GM21529 (cell line): ENCODE results near the gene SHFL.

Source experiments
- ATAC-seq: cut with Tn5 transposase; IDR thresholded peaks from one replicate; pipeline ENCODE4 v1.9.1; 2021; ENCODE audit not compliant: unreplicated experiment

The SHFL gene

DNA sequence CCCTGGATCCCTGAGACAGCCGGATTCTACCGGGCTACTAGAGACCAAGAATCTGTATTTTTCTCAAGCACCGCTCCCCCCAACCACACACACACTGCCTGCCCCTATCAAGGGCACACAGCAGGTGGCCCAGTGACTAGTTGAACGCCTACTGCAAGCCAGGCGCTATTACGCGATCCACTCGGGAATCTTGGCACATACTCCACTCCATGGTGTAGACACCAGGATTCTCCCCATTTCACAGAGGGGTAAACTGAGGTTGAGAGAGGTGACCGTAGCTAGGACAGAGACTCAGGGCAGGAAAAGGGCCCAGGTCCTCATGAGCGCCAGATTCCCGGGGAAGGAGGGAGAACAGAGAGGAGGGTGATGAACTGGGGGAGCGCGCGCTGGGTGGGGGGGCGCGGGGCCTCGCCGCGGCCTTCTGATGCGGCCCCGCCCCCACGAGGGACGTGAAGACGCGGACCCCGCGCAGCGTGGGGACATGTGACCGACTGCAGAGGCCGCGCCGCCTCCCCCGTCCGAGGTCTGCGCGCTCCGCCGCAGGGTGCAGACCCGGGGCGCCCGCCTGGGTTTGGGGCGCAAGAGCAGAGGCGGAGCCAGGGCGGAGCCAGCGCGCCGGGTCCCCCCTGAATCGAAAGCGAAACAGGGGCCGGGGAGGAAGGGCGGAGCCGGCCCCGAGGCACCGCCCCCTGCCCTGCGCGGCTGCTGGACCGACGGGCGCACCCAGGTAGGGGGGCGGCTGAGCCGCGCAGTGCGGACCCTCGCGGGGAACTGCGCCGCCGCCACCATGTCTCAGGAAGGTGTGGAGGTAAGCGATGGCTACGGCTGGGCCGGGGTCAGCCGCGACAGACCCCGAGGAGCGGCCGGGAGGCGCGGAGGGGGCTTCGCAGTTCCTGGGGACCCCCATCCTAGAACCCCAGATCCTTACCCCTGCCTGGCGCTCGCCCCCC is at the start of gene SHFL:
Gene SHFL (plus strand): TSS at position 677 of the 950 bp plus-strand sequence. CDS start 111 bp downstream, at position 788.
- peak; percentile 76 for ATAC-seq

DNA sequence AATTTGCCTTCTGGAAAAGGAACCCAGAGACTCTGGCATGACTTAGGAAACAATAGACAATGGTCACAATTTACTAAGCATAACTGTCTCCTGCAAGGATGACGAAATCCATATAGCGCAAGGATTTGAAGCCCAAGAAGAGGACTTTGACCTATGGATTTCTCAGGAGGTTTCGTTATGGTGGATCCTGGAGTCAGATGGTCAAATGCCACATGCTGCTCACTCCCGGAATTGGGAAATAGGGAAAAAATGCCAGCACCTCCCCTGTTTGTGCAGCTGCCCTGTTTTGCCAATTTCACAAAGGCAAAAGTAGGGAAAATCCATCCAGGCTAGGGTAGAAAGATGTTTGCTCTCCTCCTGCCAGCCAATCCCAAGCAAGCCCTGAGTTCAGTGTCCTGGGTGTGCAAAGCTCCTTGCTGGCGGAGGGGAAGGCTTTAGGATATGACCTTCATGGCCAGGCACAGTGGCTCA is 49.5 kb upstream of the SHFL start:
- no peak for ATAC-seq

DNA sequence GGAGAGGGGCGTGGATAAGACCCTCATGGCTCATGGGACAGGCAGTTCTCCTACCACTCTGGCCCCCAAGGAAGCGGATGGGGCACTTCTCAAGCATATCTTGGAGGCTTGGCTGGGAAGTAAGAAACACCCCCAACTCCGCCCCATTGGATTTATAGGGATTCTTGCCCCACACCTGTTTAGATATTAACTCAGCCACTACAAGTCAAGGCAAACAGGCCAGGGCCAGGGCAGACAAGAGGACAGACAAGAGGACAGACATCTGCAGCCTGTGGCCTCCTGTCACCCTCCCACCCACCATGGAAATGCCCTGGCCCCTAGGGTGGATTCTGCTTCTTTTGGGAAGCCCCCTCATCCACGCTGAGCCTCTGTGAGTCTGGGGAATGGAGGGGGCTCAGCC is 48.8 kb upstream of the SHFL start:
- no peak for ATAC-seq

DNA sequence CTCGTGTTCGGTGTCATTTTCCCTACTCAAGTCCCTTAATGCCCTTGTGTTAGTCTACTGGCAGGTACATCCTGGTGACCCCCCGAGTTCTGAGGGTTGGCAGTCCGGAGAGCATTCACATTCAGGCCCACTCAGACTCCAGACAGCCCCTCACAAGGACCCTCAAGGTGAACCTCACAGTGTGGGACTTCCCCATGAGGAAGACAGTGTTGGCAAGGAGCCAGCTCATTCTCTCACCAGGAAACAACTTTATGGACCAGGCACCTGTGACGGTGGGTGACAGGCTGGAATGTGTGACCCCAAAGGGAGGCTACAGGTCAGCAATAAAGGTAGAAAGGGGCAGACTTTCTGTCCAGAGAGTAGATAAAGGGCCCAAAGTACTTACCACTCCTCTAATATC is 48.3 kb upstream of the SHFL start:
- ATAC-seq: no peak

DNA sequence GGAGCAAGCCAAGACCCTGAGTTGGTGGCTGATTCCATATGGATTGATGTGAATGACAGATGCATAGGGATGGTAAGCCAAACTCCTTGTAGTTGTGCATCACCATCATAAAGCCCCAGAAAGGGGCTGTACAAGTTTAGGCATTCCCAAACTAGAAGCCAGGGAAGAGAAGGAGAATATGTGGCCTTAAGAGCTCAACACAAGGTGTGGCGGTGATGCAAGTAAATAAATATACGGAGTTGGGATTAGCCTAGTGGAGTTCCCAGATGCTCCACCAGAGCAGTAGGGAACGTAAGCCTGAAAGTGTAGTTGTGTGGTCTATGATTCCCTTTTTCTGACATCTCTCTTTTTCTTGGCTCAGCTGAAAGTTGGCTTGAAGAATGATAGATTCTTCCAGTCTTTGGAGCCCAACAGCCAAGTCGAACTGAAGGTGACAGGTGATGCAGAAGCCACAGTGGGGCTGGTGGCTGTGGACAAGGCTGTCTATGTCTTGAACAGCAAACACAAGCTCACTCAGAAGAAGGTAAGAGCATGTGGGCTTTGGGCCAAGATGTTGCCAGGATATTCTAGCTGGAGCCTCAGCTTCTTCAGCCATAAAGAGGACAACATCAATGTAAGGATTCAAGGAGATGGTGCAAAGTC is 42.7 kb upstream of the SHFL start:
- no peak for ATAC-seq

DNA sequence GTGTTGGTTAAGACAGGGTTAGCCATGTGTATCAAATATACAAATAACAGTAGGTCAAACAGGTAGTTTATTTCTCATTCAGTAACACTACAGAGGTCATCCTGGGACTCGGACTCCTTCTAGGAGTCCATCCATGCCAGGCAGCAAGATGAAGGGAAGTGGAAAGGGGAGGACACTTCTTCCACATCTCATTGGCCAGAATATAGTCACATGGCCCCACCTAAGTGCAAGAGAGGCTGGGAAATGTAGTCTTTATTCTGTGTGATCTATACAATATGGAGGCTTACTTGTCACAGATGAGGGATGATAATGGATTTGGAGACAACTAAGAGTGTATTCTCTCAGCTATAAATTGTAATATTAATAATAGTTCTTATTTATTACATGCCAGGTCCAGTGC is 41.7 kb upstream of the SHFL start:
- ATAC-seq: no peak

DNA sequence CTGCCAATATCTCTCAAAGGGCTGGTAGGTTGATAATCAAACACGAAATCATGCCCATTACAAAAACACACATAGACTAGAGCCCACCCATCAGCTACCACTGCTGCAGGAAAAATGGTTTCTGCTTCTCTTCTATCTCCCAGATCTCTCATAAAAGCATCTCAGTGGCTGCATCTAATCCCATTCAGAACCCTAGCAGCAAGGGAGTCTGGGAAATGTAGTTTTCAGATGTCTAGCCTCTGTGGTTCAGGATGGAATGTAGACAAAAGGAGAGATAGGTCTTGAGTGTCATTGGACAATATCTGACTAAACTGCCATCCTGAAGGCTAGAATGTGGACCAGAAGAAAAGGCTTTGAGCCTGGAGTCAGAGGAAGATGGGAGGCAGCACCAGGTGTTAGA is 40.7 kb upstream of the SHFL start:
- ATAC-seq: no peak

DNA sequence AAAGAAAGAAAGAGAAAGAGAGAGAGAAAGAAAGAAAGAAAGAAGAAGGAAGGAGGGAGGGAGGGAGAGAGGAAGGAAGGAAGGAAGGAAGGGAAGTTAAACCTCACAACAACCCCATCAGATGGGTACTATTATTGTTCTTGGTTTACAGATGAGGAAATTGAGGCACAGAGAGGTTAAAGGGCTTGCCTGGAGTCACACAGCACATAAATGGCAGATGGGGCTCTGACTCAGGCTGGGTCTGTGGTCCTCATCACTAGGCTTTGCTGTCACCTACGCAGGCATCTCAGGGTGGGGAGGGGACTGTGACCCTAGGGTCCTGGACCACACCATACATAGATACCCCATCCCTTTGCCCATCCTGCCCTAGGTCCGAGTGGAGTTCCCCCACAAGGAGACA is 36.5 kb upstream of the SHFL start:
- no peak for ATAC-seq

DNA sequence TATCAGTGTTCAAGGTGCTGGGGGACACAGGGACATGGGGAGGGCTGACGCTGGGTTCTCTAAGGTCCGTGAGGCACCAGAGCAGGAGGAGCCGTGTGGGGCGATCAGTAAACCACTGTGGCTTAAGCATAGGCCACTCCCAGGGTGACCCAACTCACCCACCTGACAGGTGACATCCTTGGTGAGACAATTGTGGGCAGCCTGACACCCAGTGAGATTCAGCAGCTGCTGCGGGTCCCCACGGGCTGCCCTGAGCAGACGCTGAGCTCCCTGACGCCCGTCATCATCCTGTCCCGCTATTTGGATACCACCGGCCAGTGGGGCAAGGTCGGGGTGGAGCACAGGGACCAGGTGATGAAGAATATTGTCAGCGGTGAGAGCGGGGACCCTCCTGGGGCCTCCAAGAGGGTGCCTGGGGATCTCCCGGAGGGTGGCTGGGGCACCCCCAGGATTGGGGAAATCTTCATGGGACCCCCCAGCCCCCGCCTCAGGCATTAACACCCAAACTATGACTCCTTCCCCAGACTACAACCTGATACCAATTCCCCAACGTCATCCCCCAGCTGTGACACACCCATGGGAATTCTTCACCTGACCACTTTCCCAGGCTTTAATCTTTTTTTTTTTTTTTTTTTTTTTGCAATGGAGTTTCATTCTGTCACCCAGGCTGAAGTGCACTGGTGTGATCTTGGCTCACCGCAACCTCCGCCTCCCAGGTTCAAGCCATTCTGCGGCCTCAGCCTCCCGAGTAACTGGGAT is 33.3 kb upstream of the SHFL start:
- no peak for ATAC-seq

DNA sequence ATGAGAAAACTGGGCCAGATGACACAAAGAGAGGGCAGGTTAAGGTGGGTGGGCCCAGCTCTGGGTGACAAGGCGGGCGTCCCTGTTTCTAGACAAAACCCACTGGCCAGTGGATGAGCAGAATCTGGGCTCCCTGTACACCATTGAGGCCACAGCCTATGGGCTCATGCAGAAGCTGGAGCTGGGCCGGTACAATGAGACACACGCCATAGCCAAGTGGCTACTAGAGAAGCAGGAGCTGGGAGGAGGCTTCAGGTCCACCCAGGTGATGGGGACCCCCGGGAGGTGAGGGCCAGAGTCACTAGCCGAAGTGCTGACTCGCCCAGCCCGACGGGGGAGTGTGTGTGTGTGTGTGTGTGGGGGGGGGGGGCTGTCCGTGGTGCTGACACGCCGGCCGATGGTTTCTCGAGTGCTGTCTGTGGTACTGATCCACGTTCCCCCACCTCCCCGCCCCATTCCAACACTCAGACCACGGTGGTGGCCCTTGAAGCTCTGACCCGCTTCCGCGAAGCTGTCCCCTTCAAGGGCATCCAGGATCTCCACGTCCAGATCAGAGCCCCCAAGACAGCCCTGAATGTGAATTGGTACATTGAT is 24.3 kb upstream of the SHFL start:
- no peak for ATAC-seq

DNA sequence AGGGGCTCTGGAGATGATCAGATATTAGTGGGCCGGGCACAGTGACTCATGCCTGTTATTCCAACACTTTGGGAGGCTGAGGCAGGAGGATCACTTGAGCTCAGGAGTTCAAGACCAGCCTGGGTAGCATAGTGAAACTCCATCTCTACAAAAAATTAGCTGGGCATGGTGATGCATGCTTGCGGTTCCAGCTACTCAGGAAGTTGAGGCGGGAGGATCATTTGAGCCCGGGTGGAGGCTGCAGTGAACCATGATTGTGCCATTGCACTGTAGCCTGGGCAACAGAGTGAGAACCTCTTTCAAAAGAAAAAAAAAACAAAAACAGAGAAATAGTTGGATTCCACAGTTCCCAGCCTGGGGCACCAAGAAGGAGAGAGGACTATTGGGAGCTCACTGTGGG is 17.9 kb upstream of the SHFL start:
- no peak for ATAC-seq

DNA sequence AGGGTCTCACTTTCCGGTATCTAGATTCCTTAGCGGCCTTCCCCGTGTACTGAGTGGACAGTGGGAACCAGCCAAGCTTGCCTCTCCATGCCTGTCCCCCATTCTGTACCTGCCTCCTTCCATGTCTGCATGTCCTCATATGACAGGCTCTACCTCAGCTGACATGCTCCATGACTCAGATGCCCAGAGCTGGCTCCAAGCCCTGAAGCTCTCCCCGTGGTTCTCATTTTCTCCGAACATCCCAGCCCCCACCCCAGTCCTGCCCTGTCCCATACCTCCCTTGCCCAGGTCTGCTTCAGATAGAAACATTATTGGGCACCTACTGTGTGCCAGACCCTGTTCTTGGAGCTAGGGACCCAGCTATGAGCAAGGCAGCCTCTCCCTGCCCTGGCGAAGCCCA is 17.1 kb upstream of the SHFL start:
- ATAC-seq: no peak

DNA sequence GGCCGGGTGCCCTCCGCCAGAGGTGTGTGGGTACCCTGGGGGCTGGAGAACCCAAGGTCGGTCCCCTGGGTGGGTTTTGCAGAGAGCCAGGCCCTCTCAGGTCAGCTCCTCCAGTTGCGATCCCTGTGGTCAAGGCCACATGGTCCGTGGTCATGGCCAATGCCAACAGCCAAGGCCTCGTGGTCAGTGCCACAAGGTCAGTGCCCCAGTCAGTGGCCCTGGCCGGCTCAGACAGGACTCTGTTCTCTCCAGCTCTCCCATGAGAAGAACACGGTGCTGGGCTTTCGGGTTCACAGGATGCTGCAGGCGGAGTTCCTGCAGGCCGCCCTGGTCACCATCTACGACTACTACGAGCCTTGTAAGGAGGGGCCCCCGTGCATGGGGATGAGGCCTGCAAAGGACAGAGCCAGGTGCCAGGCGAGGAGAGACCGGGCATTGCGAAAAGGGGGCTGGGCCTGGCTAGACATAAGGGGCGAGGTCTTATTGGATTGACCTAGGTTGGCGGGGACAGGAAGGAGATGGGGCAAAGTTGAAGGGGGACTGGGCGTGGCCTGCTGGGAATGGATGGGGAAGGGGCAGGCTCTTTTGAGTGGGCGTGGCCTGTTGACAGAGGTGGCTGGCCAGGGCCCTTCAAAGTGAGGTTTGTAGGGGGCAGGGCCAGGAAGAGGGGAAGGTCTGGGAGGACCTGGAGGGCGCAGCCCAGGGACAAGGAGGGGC is 15.2 kb upstream of the SHFL start:
- no peak for ATAC-seq

DNA sequence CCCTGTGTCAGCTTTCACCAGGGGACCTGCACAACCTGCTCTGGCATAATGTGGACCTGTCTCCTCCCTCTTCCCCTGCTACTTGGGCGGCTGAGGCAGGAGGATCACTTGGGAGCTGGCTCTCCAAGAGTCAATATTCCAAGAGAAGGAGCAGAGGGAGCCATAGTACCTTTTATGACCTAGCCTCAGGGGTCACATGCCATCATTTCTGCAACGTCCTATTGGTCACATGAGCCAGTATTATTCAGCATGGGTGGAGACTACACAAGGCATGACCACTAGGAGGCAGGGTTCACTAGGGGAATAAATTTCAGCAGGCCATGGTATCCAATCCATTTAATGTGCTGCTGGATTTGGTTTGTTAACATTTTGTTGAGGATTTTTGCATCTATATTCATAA is 12.0 kb upstream of the SHFL start:
- ATAC-seq: no peak

DNA sequence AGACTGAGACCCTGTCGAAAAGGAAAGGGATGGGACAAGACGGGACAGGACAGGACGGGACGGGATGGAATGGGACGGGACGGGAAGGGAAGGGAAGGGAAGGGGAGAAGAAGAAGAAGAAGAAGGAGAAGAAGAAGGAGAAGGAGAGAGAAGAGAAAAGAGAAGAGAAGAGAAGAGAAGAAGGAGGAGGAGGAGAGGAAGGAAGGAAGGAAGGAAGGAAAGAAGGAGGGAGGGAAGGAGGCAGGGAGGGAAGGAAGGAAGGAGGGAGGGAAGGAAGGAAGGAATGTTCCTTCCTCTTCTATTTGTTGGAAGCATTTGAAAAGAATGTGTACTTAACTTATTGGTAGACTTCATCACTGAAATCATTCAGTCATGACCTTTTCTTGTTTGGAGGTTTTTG is 9.6 kb upstream of the SHFL start:
- ATAC-seq: no peak

DNA sequence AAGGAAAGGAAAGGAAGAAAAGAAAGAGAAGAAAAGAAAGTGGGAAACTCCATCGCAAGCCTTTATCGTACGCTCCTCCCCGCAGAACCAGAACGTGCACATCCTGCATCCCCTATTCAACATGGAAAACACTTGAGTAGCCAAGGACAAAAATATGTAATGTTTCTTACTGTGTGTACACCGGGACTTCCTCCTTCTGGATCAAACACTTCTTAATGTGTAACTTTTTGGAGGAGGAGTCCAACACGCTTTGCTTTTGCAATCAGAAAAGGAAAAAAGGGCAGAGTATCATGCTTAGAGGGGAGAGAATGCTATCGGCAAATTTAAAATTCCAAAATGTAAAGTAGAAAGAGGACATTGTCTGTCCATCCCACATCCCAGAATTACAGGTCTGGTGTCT is 7.8 kb upstream of the SHFL start:
- ATAC-seq: no peak

DNA sequence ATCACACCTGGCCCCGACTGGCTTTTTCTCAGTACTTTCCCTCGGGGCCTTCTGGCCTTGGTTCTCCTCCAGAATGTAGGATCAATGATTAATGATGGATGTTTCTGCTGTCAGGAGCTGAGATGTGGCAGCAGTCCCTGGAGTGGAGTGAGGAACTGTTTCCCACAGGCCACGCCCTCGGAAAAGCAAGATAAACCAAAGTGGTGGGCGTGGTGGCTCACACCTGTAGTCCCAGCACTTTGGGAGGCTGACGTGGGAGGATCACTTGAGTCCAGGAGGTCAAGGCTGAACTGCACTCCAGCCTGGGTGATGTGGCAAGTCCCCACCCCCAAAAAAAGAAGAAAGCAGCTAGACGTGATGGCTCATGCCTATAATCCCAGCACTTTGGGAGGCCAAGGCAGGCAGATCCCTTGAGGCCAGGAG is 7.1 kb upstream of the SHFL start:
- ATAC-seq: no peak

DNA sequence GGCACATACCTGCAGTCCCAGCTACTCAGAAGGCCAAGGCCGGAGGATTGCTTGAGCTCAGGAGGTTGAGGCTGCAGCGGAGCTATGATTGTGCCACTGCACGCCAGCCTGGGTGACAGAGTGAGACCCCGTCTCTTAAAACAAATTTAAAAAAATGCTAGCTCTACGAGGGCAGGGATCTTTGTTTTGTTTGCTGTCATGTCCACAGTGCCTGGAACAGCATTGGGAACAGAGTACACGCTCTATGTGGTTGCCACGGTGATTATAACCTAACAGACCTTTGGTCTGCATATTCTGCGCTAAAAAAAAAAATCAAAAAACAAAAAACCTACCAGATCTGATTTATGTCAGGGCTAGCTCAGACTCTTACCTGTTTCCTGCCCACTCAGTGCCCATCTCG is 2.2 kb upstream of the SHFL start:
- ATAC-seq: no peak

DNA sequence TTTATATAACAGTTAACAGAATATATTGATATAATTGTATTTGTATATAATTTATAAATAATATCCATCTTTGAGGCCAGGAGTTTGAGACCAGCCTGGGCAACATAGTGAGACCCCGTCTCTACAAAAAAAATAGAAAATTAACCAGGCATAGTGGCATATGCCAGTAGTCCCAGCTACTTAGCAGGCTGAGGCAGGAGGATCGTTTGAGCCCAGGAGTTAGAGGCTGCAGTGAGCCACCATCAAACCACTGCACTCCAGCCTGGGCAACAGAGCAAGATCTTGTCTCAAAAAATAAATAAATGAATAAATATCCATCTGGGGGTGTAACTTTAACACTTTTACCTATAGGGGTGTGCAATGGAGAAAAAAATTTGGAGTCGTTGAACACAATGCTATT is 1.3 kb upstream of the SHFL start:
- no peak for ATAC-seq

DNA sequence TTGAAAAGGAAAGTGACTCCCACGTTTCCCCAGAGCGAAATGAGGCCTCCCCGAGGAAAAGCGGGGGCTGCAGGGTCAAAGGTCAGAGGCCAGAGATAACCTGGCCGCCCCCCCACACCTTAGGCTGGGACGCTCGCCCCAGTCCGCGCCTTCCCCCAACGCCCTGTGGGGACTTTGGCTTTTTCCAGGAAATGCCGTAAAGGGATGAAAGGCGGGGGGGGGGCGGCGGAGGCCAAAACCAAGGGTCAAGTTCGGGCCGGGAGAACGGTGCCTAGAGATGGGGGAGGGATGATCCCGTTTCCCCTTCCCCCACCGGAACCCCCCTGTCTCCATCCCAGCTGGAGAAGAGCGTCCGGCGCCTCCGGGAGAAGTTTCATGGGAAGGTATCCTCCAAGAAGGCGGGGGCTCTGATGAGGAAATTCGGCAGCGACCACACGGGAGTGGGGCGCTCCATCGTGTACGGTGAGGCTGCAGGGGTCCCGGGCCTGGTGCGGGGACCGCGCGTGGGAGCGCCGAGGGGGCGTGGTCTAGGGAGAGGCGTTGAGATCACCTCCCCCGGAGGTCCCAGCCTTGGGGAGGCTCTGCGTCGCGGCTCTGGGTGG is 575 bp downstream of the SHFL start:
- no peak for ATAC-seq
